ENCODE results near the gene RPS5. TPM values are rescaled to one million over a fixed set of nuclear protein-coding genes. Genes with fewer than 3 reads are reported as not detected.

RPS5 gene
- total and polyA plus RNA-seq, 9 of the 15 experiments (the other 6 are each of a cell fraction or from before 2014, with no cell fraction given): 1,228 to 3,570 (median 2,484) TPM

- TF ChIP-seq STAT6 (CRISPR knock-in tag; IDR thresholded peaks at IDR 0.05): peak; percentile 85; the same call in 1 of the 2 replicates
- no peak for TF ChIP-seq IFI16 (CRISPR knock-in tag; IDR thresholded peaks at IDR 0.05)
- peak; percentile 77 to 85 for TF ChIP-seq SIX5 (IDR thresholded peaks at IDR 0.05; ENCODE audit: borderline replicate concordance in 1 of 2, insufficient read depth in 1 of 2, low read depth in 1 of 2, low read length in 2 of 2)
- peak in 2 of 3 experiments; percentile 48 to 65 for TF ChIP-seq YY1 (IDR thresholded peaks at IDR 0.05; ENCODE audit: borderline replicate concordance in 1 of 3, control insufficient read depth in 1 of 3, extremely low read depth in 1 of 3, insufficient read depth in 3 of 3, insufficient read length in 1 of 3, insufficient replicate concordance in 2 of 3, low read depth in 1 of 3, low read length in 2 of 3)
- peak; percentile 89 to 95 for TF ChIP-seq MNT (conservative IDR thresholded peaks at IDR 0.05)
- no peak for TF ChIP-seq RBM17 (IDR thresholded peaks at IDR 0.05; ENCODE audit: borderline replicate concordance, low read depth, low read length)
- no peak for TF ChIP-seq FOXP4 (CRISPR knock-in tag; IDR thresholded peaks at IDR 0.05; ENCODE audit: borderline replicate concordance)
- TF ChIP-seq PKNOX1 (IDR thresholded peaks at IDR 0.05): peak; percentile 100
- TF ChIP-seq ID3 (CRISPR knock-in tag; IDR thresholded peaks at IDR 0.05): no peak
- peak; percentile 91 for TF ChIP-seq ID3 (tag; IDR thresholded peaks at IDR 0.05)
- no peak for TF ChIP-seq ZNF507 (tag; conservative IDR thresholded peaks at IDR 0.05)
- peak; percentile 14; the same call in 1 of the 2 replicates for TF ChIP-seq NFE2 (IDR thresholded peaks at IDR 0.05; ENCODE audit: low read depth)
- no peak for TF ChIP-seq LARP7 (IDR thresholded peaks at IDR 0.05)
- TF ChIP-seq HIVEP1 (CRISPR knock-in tag; IDR thresholded peaks at IDR 0.05): peak; percentile 60; the same call in 1 of the 2 replicates
- TF ChIP-seq PRPF4 (IDR thresholded peaks at IDR 0.05; ENCODE audit: insufficient read depth, low read depth, low read length, poor library complexity, severe bottlenecking): peak; percentile 37
- no peak for TF ChIP-seq U2AF2 (optimal IDR thresholded peaks at IDR 0.05; ENCODE audit: low read depth, low read length)
- peak; percentile 86 for TF ChIP-seq TBP (optimal IDR thresholded peaks at IDR 0.05; ENCODE audit: low read depth, low read length)
- TF ChIP-seq HEY1 (CRISPR knock-in tag; IDR thresholded peaks at IDR 0.05; ENCODE audit: borderline replicate concordance): no peak
Observed at GRCh38 chr19:58380662-58381459, 6.2 kb upstream of the RPS5 start, which contains the start of gene ZNF837 (continued).
